NCI-H1694 treated with DMSO at 0.1 percent for 48 hours (cell line): ENCODE measurements around the gene MAP6.
A peak's percentile ranks its signal among the peaks of the same experiment; 100 is the strongest.

Experiments
- DNase-seq: peaks from one replicate; lab custom pipeline; 2025; lab: John Stamatoyannopoulos, UW

MAP6 gene

DNA sequence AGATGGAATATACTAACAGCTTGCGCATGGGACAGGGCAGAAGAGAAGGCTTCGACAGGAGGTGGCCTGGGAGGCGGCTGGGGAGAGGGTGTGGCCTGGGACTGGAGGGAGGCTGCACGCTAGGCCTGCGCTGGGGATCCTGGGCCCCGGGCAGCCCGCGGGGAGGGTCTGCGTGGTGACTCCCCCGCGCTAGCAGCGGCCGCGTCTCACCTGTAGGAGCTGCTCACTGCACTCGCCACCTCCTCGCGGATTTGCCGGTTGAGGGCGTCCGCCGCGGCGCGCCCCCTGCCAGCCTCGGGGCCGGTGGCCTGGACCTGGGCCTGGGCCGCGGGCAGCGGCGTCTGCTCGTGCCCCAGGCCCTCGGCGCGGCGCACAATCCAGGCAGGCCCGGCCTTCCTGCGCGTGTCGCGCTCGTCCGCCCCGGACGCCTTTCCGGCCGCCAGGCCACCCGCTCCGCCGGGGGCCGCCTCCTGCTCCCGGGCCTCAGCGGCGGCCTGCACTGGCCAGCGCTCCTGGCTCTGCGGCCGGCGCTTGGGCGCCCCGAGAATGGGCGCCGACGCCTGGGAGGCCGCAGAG is 1.5 kb downstream of the MAP6 start:
- DNase-seq: no peak

- DNase-seq: no peak
Observed at GRCh38 chr11:75665990-75666389, 2.8 kb downstream of the MAP6 start.

DNA sequence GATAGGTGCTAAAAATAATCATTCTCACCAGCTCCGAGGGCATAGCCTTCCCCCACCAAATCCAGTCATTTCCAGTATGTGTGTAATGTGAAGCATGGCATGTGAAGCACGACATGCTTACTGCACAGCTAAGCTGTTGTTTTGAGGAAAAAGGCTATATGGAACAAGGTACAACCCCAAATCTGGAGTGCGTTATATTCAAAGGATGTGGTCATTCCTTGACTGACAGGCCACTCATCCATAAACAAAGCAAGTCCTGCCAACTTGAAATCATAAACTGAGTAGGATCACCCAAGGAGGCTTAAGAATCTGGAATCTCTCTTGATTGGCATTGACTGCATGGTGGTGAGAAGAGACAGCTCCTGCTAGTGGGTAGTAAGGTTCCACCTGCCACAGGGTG is 3.7 kb downstream of the MAP6 start:
- DNase-seq: no peak

GRCh38 chr11:75664389-75664788 is 4.4 kb downstream of the MAP6 start:
- DNase-seq: no peak

DNA sequence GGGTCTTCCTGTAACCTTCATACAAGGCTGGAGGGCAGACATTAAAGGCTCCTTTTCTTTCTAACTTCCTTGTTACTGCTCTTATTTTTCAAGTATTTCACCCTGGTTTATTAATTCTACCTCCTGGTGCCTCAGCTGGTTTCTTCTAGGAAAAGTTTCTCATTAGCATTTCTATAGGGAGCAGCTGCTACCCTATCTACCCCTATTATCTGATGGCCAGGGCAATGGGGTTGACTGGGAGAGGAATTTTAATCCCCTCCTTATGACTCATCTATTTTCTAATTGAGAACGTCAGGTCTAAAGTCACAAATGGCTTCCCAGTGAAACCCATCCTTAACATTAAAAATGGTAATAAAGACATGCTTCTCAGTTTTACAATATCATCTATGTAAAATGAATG is 5.0 kb downstream of the MAP6 start:
- no peak for DNase-seq

- no peak for DNase-seq
Observed at GRCh38 chr11:75659836-75660235, 9.0 kb downstream of the MAP6 start.

GRCh38 chr11:75656044-75656727 is 12.7 kb downstream of the MAP6 start:
- DNase-seq: no peak

DNA sequence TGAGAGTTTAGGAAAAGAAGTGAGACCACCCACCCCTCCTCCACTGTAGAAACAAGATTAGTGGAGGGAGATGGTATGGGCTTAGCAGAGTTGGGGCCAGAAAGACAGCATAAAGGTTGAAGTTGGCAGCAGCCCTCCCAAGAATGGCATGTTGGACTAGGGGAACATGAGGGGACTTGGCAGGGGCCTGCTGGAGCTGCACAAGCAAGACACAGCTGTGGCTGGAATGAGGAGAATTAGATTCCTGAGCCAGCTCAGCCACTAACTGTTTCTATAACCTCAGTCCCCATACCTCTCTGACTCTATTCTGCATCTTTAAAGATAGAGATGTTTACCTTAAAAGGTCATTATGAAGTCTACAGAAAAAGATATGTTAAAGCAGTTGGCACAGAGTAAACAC is 13.2 kb downstream of the MAP6 start:
- DNase-seq: no peak

GRCh38 chr11:75654314-75654713 is 14.5 kb downstream of the MAP6 start:
- DNase-seq: no peak

- DNase-seq: no peak
Observed at GRCh38 chr11:75653532-75653931, 15.3 kb downstream of the MAP6 start.

DNA sequence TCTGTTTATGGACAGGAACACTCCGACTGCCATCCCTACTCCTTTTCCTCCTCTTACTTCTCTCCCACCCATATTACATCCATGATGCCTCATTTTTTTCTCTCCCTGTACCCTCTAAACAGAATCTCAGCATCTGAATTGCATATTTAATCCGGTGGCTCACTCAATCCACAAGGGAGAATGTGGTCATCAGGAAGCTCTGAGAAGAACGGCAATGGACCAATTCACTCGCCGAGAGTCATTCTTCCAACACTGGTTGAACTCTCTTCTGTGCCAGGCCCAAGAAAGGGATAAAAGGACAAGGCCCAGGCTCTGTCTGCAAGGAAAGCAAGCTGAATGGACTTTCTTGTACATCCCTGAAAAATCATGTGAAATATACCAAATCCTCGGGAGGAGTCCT is 15.9 kb downstream of the MAP6 start:
- DNase-seq: no peak

DNA sequence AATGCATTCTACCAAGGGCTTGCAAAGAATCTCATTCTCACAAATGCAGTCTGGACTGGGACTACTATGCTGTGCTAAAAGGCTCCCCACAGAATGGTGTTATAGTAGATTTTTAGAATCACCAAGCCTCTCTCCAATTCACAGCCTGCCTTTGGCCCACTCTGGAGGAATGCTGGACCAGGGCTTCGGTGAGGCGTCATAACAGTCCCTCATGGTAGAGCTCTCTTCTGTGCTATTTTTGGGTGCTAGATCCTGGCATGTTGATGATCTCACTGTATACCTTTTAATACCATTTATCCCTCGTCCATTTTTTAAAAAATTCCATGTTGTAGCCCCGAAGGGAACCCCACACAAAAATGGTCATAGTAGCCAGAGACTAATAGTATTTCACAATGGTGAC is 17.6 kb downstream of the MAP6 start:
- DNase-seq: no peak

DNA sequence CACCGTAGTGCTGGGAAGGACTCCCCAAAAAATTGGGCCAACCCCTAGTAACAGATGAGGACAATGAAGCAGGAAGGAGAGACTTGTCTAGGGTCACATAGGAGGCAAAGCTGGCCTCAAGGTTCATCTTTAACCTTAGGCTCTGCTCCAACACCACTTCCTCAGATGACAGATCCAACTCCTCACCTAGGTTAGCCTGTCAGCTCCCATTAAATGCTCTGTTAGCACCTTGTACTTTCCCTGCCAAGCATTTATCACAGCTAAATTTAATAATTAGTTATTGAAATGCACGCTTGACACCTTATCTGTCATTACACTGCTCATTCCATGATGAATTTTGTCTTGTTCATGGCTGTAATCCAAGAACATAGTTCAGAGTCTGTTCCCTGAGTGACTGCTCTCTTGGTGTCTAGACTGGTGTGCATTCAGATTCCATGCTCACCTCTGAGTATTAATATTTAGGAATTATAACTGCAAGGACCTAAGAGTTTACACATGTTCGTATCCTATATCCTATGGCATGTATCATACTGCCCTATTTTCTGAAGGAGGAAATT is 18.6 kb downstream of the MAP6 start:
- no peak for DNase-seq

- no peak for DNase-seq
Observed at GRCh38 chr11:75644946-75645345, 23.9 kb downstream of the MAP6 start.

DNA sequence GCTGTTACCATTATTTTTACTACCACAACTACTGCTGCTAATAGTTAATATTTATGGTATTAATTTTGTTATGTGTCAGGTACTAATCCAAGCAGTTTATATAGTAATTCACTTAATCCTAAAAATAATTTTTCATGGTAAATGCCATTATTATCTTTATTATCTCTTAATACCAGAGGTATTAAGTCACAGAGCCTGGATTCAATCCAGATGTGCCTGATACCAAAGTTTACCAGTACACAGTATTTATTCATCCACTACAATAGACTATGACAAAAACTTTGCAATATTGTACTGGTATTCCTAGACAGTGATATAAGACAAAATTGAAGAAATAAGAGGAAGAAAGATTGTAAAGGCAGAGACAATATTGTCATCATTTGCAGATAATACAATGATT is 24.5 kb downstream of the MAP6 start:
- no peak for DNase-seq

- DNase-seq: no peak
Observed at GRCh38 chr11:75642402-75643113, 26.3 kb downstream of the MAP6 start.

DNA sequence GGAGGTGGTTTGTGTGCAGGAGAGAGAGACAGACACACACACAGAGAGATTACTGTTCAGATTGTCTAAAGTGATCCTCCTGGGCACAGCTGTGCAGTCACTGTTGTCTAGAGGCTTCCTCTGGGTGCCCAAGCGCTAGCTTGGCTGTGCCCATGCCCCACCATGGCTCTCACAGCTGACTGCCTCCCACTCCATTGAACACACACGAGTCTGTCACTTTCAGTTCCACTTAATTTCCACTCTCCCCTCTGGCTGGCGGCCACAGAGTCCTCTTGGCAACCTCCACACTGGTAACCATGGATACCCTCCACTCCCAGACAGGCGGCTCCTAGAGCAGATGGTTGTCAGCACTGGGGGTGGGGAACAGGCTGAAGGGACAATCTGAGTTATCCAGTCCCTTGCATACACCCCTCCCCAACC is 29.1 kb downstream of the MAP6 start:
- peak; percentile 94 for DNase-seq

DNA sequence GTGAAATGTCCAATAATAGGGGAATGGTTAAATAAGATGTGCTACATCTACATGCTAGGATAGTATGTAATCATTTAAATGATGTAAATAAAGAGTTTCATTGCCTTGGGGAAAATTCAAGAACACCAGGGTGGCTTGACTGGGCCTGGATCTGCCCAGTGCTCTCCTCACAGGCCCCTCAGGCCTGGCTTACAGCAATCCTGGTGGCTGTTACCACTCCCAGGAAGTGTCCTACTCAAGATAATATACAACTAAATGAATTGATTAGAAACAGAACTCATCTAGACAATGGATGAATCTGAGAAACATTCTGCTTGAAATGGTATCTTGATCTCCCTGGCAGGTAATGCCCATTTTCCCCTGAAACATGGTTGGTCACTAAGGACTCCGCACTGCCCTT is 30.8 kb downstream of the MAP6 start:
- DNase-seq: no peak

GRCh38 chr11:75635066-75635862 is 33.6 kb downstream of the MAP6 start:
- peak; percentile 95 for DNase-seq

DNA sequence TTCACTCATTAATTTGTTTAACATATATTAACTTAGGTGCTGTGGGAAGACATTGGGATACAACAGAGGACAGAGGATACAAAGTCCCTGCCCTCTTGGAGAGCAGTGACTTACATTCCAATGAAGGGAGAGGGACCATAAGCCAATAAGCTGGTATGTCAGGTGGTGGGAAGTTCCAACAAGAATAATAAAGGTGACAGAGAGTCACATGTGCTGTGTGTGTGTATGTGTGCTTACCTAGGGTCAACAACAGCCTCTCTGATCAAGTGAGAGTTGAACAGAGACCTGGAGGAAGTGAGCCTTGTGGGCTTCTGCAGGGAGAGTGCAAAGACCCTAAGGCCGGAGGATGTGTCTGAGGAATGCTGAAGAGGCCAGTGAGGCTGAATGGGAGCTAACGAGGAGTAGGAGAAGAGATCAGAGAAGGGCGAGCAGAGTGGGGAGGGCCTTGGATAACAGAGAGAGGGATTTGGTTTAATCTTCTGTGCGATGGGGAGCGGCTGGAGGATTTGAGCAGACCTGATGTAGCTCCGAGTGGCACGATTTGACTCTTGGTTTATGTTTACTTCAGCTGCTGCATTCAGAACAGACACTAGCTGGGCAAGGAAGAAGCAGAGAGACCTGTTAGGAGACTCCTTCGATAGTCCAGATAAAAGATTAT is 35.3 kb downstream of the MAP6 start:
- DNase-seq: no peak

DNA sequence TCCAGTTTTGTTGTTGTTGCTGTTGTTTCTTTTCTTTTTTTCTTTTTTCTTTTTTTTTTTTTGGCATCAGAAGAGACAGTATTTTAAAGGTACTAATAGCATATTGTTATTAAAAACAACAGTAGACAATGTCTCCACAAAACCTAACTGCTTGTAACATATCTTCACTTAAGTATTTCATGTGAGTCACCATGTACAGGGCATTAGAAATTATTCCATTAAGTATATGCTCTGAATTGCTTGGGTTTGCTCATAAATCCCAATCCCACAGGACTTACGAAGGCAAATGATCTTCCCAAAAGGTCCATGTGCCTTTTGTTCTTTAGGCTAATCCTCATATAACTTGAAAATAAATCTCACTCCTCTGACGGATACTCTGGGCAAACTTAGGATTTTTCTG is 35.9 kb downstream of the MAP6 start:
- DNase-seq: no peak

DNA sequence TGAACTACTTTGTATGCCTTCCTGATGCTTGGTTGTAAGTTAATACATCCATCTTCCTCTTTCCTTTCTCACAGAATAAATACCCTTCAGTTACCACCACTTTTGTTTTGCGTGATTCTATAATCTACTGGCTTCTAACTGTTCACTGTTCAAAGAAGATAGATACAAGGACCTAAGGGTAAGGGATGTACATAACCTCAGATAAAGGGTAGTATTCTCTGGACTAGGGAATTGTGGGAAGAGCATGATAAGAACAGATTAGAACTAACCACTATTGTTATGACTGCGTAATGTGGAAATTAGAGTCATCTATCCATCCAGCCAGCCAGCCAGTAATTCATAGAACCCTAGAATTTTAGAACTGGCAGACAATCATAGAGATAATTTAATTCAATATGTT is 36.4 kb downstream of the MAP6 start:
- DNase-seq: no peak
